Measurements from ENCODE around the gene SRPX2. TPM values are rescaled to one million over a fixed set of nuclear protein-coding genes. Genes with fewer than 3 reads are reported as not detected.

The SRPX2 gene
- total RNA-seq, 1 donor from 2014 or later = 10.8 TPM

GRCh38 chrX:100659431-100660137, 15.6 kb downstream of the SRPX2 start:
- Mint-ChIP-seq H3K9me3 (ENCODE audit: low read depth) (no peaks in the 10 kb centered on the region), H3K4me1 (ENCODE audit: low read depth) (peaks cover 9% of the 10 kb centered on the region), H3K36me3 (ENCODE audit: low read depth) (peaks cover 1% of the 10 kb centered on the region), H3K27me3 (ENCODE audit: low read depth) (no peaks in the 10 kb centered on the region), H3K27ac (ENCODE audit: unreplicated experiment) (no peak overlapping the region), H3K4me3 (ENCODE audit: unreplicated experiment) (no peak overlapping the region)
- no peak for DNase-seq (ENCODE audit: low spot score)
- TF ChIP-seq CTCF (IDR thresholded peaks at IDR 0.05) = no peak

GRCh38 chrX:100662170-100662569, 18.2 kb downstream of the SRPX2 start:
- H3K27me3 Mint-ChIP-seq (ENCODE audit: low read depth) = no peaks in the 10 kb centered on the region
- H3K36me3 Mint-ChIP-seq (ENCODE audit: low read depth) = peaks cover 1% of the 10 kb centered on the region
- no peak for TF ChIP-seq CTCF (IDR thresholded peaks at IDR 0.05)
- no peak overlapping the region for H3K4me3 Mint-ChIP-seq (ENCODE audit: unreplicated experiment)
- no peaks in the 10 kb centered on the region for H3K9me3 Mint-ChIP-seq (ENCODE audit: low read depth)
- H3K4me1 Mint-ChIP-seq (ENCODE audit: low read depth) = peaks cover 9% of the 10 kb centered on the region
- no peak overlapping the region for H3K27ac Mint-ChIP-seq (ENCODE audit: unreplicated experiment)
- DNase-seq (ENCODE audit: low spot score) = no peak

- peaks cover 9% of the 10 kb centered on the region for H3K4me1 Mint-ChIP-seq (ENCODE audit: low read depth)
- no peaks in the 10 kb centered on the region for H3K9me3 Mint-ChIP-seq (ENCODE audit: low read depth)
- no peak for TF ChIP-seq CTCF (IDR thresholded peaks at IDR 0.05)
- H3K4me3 Mint-ChIP-seq (ENCODE audit: unreplicated experiment) = no peak overlapping the region
- H3K27ac Mint-ChIP-seq (ENCODE audit: unreplicated experiment) = no peak overlapping the region
- H3K36me3 Mint-ChIP-seq (ENCODE audit: low read depth) = peaks cover 1% of the 10 kb centered on the region
- no peaks in the 10 kb centered on the region for H3K27me3 Mint-ChIP-seq (ENCODE audit: low read depth)
- DNase-seq (ENCODE audit: low spot score) = no peak
Measured at GRCh38 chrX:100662796-100663195, 18.8 kb downstream of the SRPX2 start.

GRCh38 chrX:100663642-100664041, 19.6 kb downstream of the SRPX2 start:
- Mint-ChIP-seq H3K4me1 (ENCODE audit: low read depth) (peaks cover 9% of the 10 kb centered on the region), H3K36me3 (ENCODE audit: low read depth) (peaks cover 1% of the 10 kb centered on the region), H3K9me3 (ENCODE audit: low read depth) (no peaks in the 10 kb centered on the region), H3K27ac (ENCODE audit: unreplicated experiment) (no peak overlapping the region), H3K27me3 (ENCODE audit: low read depth) (no peaks in the 10 kb centered on the region), H3K4me3 (ENCODE audit: unreplicated experiment) (no peak overlapping the region)
- TF ChIP-seq CTCF (IDR thresholded peaks at IDR 0.05) = no peak
- DNase-seq (ENCODE audit: low spot score) = no peak

- Mint-ChIP-seq H3K4me1 (ENCODE audit: low read depth) (peaks cover 14% of the 10 kb centered on the region), H3K27ac (ENCODE audit: unreplicated experiment) (no peak overlapping the region), H3K4me3 (ENCODE audit: unreplicated experiment) (no peak overlapping the region), H3K27me3 (ENCODE audit: low read depth) (no peaks in the 10 kb centered on the region), H3K36me3 (ENCODE audit: low read depth) (no peaks in the 10 kb centered on the region), H3K9me3 (ENCODE audit: low read depth) (no peaks in the 10 kb centered on the region)
- no peak for DNase-seq (ENCODE audit: low spot score)
- TF ChIP-seq CTCF (IDR thresholded peaks at IDR 0.05) = no peak
Measured at GRCh38 chrX:100672966-100673365, 29.0 kb downstream of the SRPX2 start.
